ENCODE data around the gene EFCAB6. TPM values are rescaled to one million over a fixed set of nuclear protein-coding genes. Genes with fewer than 3 reads are reported as not detected.

The EFCAB6 gene
- total RNA-seq, 1 donor from 2014 or later, result 1.2 TPM

GRCh38 chr22:43740587-43741270, 71.4 kb downstream of the EFCAB6 start:
- peak; percentile 74 for ATAC-seq
- intact Hi-C loops (cut with DNase I), result no loop called here
- no peak for DNase-seq (ENCODE audit: missing footprints)

- intact Hi-C loops (cut with DNase I), result no loop called here
- ATAC-seq (peak; percentile 30), DNase-seq (ENCODE audit: missing footprints) (no peak)
These were observed 72.2 kb downstream of the EFCAB6 start for GRCh38 chr22:43739851-43740379.

- ATAC-seq, result no peak
These were observed 74.8 kb downstream of the EFCAB6 start for GRCh38 chr22:43737150-43737828.

GRCh38 chr22:43736651-43737050, 75.5 kb downstream of the EFCAB6 start:
- DNase-seq (ENCODE audit: missing footprints) (no peak), ATAC-seq (no peak)
- intact Hi-C loops (cut with DNase I), result no loop called here

More at GRCh38 chr22:43737150-43737828, 74.8 kb downstream of the EFCAB6 start:
- intact Hi-C loops (cut with DNase I), result no loop called here
- DNase-seq (ENCODE audit: missing footprints), result no peak

DNA sequence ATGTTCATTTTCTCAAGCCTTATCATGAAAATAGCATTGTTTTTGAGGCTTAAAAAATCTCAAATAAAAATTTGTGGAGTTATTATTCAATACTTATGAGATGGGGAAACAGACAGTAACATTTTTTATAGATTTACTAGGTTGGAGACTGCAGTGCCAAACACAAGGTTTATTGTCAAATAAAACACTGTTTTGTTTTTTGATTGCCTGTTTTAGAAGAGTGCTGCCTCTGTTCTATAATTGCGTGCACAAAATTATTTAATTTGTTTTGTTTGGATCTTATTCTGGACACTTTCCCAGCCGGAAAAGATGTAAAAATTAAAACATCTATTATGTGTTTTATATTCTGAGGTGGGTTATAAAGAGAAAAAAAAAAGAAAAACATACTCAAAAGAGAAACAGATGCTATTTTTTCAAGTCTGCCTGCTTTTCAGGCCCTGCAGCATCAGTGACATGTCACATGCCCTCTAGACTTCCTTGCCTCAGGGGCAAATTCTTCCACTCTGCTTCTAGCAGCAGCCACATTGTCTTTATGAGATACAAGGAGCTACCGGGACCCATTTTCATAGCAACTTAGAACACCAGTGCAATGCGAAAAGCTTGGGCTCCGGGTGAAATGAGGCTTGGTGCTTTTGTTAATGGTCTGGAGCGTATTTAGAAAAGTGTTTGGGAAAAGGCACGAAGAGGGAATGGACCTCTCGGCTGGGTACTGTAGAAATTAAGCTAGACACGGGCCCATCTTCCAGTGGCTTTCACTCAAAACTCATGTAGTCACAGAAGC, 77.5 kb downstream of the EFCAB6 start:
- intact Hi-C loops (cut with DNase I), result no loop called here
- ATAC-seq (no peak), DNase-seq (ENCODE audit: missing footprints) (no peak)

DNA sequence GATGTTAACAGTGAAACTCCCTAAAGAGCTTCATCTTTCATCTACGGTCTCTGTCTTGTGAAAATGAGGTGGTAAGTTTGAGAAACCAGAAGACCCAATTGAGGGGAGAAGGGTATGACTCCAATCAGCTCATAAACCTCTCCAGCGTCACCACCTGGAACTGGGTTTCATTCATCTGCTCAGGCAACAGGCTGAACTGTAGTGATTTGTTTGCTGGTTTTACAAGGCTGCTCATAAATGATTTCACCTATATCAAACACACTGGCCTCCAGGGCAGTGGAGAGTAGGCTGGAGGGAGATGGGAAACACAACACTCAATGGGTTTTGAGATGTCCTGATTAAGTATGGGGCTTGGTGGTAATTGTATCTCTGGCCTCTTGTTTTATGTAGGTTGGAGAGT, 79.0 kb downstream of the EFCAB6 start:
- intact Hi-C loops (cut with DNase I), result no loop called here
- ATAC-seq (no peak), DNase-seq (ENCODE audit: missing footprints) (no peak)

DNA sequence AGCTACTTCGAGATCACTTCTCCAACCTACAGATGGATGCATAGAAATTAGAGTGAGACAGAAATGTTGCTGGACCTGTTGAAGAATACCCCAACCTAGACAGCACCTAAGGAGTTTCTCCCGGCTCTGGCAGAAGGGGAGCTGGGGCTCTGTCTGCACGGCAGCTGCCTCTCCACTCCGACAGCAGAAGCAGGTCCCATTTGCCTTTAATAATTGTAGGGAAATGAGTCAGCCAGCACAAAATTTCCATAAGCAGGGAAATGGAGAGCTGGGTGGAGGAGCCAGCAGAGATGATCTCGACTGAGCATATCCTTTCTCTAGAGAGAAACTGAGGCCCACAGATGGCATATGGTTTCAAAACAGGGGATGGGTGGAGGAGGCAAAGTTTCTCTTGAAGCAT, 80.1 kb downstream of the EFCAB6 start:
- ATAC-seq (no peak), DNase-seq (ENCODE audit: missing footprints) (no peak)
- intact Hi-C loops (cut with DNase I), result no loop called here

DNA sequence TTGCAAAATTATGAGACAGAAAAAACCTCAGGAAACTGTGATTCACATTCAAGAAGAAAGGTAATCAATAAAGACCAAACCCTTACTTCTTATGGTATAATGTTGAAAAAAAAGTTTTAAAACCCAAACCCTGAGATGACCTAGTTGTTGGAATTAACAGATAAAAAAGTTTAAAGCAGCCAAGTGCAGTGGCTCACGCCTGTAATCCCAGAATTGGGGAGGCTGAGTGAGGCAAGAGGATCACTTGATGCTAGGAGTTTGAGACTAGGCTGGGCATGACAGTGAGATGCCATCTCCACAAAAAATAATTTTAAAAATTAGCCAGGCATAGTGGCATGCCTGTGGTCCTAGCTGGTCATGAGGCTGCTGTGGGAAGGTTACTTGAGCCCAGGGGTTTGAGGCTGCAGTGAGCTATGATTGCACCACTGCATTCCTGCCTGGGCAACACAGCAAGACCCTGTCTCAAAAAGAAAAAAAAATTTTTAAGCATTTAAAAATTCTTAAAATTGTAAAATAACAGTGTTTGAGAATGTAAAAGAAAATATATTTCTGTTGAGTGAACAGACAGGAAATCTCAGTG, 85.1 kb downstream of the EFCAB6 start:
- peak; percentile 53 for ATAC-seq
- no peak for DNase-seq (ENCODE audit: missing footprints)
- intact Hi-C loops (cut with DNase I), result no loop called here

GRCh38 chr22:43726322-43726721, 85.8 kb downstream of the EFCAB6 start:
- ATAC-seq (peak; percentile 92), DNase-seq (ENCODE audit: missing footprints) (no peak)
- intact Hi-C loops (cut with DNase I), result no loop called here

- ATAC-seq (no peak), DNase-seq (ENCODE audit: missing footprints) (no peak)
- intact Hi-C loops (cut with DNase I), result no loop called here
These were observed 88.3 kb downstream of the EFCAB6 start for GRCh38 chr22:43723816-43724215.

DNA sequence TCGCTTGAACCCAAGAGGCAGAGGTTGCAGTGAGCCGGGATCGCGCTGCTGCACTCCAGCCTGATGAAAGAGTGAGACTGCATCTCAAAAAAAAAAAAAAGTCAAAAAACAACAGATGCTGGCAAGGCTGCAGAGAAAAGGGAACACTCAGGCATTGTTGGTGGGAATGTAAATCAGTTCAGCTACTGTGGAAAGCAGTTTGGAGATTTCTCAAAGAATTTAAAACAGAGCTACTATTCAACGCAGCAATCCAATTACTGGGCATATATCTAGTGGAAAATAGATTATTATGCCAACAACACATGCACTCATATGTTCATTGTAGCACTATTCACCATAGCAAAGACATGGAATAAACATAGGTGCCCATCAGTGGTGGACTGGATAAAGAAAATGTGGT, 89.7 kb downstream of the EFCAB6 start:
- DNase-seq (ENCODE audit: missing footprints), result no peak
- no peak for ATAC-seq
- intact Hi-C loops (cut with DNase I), result no loop called here

DNA sequence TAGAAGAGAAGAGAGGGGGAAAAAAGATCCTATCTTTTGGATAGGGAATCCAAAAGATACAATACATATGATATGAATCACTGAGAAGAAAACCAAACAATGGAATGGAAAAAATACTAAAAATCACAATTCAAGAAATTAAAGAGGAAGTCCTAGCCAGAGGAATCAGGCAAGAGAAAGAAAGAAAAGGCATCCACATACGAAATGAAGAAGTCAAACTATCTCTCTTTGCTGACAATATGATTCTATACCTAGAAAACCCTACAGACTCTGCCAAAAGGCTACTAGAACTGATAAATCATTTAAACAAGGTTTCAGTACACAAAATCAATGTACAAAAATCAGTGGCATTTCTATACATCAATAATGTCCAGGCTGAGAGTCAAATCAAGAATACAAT, 91.4 kb downstream of the EFCAB6 start:
- intact Hi-C loops (cut with DNase I), result no loop called here
- DNase-seq (ENCODE audit: missing footprints), result no peak
- no peak for ATAC-seq

DNA sequence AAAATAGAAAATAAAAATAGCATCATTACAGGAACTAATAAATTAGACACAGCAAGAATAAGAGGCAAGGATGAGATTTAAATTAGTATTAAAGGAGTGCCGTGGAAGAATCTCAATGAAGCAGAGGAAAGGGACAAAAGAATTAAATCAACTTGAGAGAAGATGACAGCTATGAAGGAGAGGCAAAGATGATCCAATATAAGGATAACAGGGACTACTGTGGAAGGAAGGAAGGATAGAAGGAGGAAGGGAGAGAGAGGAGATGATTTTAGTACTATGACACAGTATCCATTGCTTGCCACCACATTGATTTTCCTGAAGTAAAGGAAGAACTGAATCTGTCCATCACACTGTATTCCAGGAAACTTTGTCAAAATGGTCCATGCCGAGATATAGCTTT, 98.0 kb downstream of the EFCAB6 start:
- intact Hi-C loops (cut with DNase I), result no loop called here
- DNase-seq (ENCODE audit: missing footprints) (no peak), ATAC-seq (no peak)

DNA sequence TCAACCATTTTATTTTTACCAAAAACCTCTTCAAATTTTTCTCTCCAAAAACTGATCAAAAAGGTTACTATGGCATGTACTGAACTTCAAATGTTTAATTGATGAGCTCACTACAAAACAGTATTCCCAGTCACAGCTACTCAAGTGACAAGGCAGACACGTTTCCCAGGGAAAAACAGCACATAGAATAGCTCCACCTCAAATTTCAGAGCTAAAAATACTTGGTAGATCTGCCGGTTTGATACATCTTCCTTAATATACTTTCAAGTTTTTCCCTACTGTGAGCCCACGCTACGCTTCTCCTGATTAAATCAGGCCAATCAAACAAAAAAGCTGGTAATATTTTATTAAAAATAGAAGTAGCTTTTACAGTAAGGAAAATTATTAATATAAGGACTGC, 100.4 kb downstream of the EFCAB6 start:
- intact Hi-C loops (cut with DNase I), result no loop called here
- no peak for DNase-seq (ENCODE audit: missing footprints)
- ATAC-seq, result no peak

DNA sequence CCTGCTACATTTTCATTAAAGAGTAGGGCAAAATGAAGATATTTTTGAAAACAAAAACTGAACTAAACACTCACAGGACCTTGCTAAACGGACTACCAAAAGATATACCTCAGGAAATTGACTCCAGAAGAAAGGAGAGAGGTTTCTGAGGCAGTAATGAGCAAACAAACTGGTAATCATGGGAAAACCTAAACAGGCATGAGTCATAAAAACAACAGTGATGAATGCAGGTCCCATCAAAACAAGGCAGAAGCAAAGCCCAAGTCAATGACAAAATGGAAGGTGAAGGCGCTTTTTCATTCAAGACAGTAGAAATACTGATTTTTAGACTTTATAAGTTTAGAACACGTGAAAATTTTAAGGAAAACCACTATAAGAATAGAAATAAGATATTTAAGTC, 104.5 kb downstream of the EFCAB6 start:
- DNase-seq (ENCODE audit: missing footprints), result no peak
- intact Hi-C loops (cut with DNase I), result no loop called here
- no peak for ATAC-seq

- DNase-seq (ENCODE audit: missing footprints), result no peak
- no peak for ATAC-seq
- intact Hi-C loops (cut with DNase I), result no loop called here
These were observed 105.4 kb downstream of the EFCAB6 start for GRCh38 chr22:43706571-43707328.

GRCh38 chr22:43706151-43706550, 106.0 kb downstream of the EFCAB6 start:
- ATAC-seq (no peak), DNase-seq (ENCODE audit: missing footprints) (no peak)
- intact Hi-C loops (cut with DNase I), result no loop called here

DNA sequence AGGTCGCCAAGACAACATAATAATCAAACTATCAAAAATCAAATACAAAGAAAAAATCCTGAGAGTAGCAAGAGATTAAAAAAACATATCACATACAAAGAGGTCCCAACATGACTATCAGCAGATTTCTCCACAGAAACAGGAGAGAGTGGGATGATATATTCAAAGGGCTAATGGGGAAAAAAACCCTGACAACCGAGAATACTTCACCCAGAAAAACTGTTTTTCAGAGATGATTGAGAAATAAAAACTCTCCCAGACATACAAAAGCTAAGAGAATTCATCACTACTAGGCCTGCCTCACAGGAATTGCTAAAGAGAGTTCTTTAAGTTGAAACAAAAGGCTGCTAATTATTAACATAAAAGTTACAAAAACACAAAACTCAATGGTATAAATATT, 108.1 kb downstream of the EFCAB6 start:
- ATAC-seq (no peak), DNase-seq (ENCODE audit: missing footprints) (no peak)
- intact Hi-C loops (cut with DNase I), result no loop called here

DNA sequence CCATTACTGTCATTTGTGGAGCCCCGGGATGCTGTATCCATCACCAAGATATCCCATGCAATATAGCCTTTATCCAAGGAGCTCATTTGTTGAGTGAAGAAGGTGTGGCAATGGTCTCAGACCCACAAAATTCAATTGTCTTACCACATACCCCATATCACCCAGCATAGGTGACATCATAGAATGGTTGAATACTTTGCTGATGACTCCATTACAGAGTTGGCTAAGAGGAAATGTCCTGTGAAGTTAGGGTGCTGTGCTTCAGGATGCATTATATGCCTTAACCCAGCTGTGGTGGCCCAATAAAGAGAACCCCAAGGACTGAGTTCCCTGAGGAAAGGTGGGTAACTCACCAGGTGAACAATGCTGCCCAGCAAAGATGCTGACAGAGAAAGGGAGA, 113.7 kb downstream of the EFCAB6 start:
- intact Hi-C loops (cut with DNase I), result no loop called here
- no peak for ATAC-seq
- DNase-seq (ENCODE audit: missing footprints), result no peak
